H9 (cell line): ENCODE data around the gene RAPGEF3. TPM values are rescaled to one million over a fixed set of nuclear protein-coding genes. Genes with fewer than 3 reads are reported as not detected.

Experiments used
- DNase-seq: peaks from one replicate; pipeline ENCODE4 v3.0.0-alpha.2; 2017
- H2AFZ ChIP-seq: one replicate; pipeline ENCODE4 v1.6.1; 2013; ENCODE audit warnings: mild to moderate bottlenecking, low read length, control low read depth, moderate library complexity
- H2AK5ac ChIP-seq: 2 replicates; pipeline ENCODE4 v1.6.1; 2013; ENCODE audit warnings: low read length, control low read depth, mixed read lengths; ENCODE audit not compliant: insufficient read length
- H2BK120ac ChIP-seq: one replicate; pipeline ENCODE4 v1.6.1; 2013; ENCODE audit warnings: low read depth, mild to moderate bottlenecking, low read length, control low read depth, inconsistent platforms; ENCODE audit not compliant: poor library complexity, severe bottlenecking
- H2BK12ac ChIP-seq: 2 replicates; pipeline ENCODE4 v1.6.1; 2013; ENCODE audit warnings: low read length, control low read depth, mixed read lengths, low read depth; ENCODE audit not compliant: insufficient read length
- H2BK15ac ChIP-seq: 2 replicates; pipeline ENCODE4 v1.6.1; 2013; ENCODE audit warnings: low read depth, low read length, control low read depth
- H2BK20ac ChIP-seq: one replicate; pipeline ENCODE4 v1.6.1; 2013; ENCODE audit warnings: low read depth, mild to moderate bottlenecking, low read length, control low read depth, inconsistent platforms; ENCODE audit not compliant: poor library complexity, severe bottlenecking
- H2BK5ac ChIP-seq: 2 replicates; pipeline ENCODE4 v1.6.1; 2013; ENCODE audit warnings: low read length, control low read depth, mixed read lengths; ENCODE audit not compliant: insufficient read length
- H3K14ac ChIP-seq: 2 replicates; pipeline ENCODE4 v1.6.1; 2013; ENCODE audit warnings: low read length, control low read depth; ENCODE audit not compliant: insufficient read depth
- H3K18ac ChIP-seq: 2 replicates; pipeline ENCODE4 v1.6.1; 2013; ENCODE audit warnings: low read depth, mild to moderate bottlenecking, mixed read lengths, low read length, control low read depth; ENCODE audit not compliant: insufficient read length
- H3K23ac ChIP-seq: 2 replicates; pipeline ENCODE4 v1.6.1; 2013; ENCODE audit warnings: low read length, control low read depth, mixed read lengths, low read depth; ENCODE audit not compliant: insufficient read length
- H3K23me2 ChIP-seq: 2 replicates; pipeline ENCODE4 v1.6.1; 2013; ENCODE audit warnings: low read depth, mild to moderate bottlenecking, mixed read lengths, low read length, control low read depth; ENCODE audit not compliant: insufficient read length, poor library complexity, severe bottlenecking
- H3K27ac ChIP-seq: 2 replicates; pipeline ENCODE4 v1.5.1; 2013; ENCODE audit warnings: low read length, control low read depth, mixed read lengths, low read depth; ENCODE audit not compliant: insufficient read length
- H3K27me3 ChIP-seq: 2 replicates; pipeline ENCODE4 v1.6.1; 2013; ENCODE audit warnings: low read length, control low read depth, inconsistent platforms; ENCODE audit not compliant: insufficient read depth
- H3K4ac ChIP-seq: 2 replicates; pipeline ENCODE4 v1.6.1; 2013; ENCODE audit warnings: low read depth, mild to moderate bottlenecking, control low read depth, inconsistent platforms, low read length, moderate library complexity
- H3K4me1 ChIP-seq: 2 replicates; pipeline ENCODE4 v1.6.1; 2013; ENCODE audit warnings: low read length, control low read depth, inconsistent platforms; ENCODE audit not compliant: insufficient read depth
- H3K4me2 ChIP-seq: 2 replicates; pipeline ENCODE4 v1.6.1; 2013; ENCODE audit warnings: low read length, control low read depth, mixed read lengths; ENCODE audit not compliant: insufficient read length, insufficient read depth
- H3K56ac ChIP-seq: 2 replicates; pipeline ENCODE4 v1.6.1; 2013; ENCODE audit warnings: low read depth, mild to moderate bottlenecking, mixed read lengths, low read length, control low read depth; ENCODE audit not compliant: insufficient read length
- H3K79me1 ChIP-seq: 2 replicates; pipeline ENCODE4 v1.6.1; 2013; ENCODE audit warnings: low read depth, mild to moderate bottlenecking, moderate library complexity, low read length, control low read depth, inconsistent platforms; ENCODE audit not compliant: insufficient read depth, poor library complexity, severe bottlenecking
- H3K79me2 ChIP-seq: 2 replicates; pipeline ENCODE4 v1.6.1; 2013; ENCODE audit warnings: low read length, control low read depth, inconsistent platforms; ENCODE audit not compliant: insufficient read depth
- H3K9ac ChIP-seq: 2 replicates; pipeline ENCODE4 v1.6.1; 2013; ENCODE audit warnings: low read length, control low read depth, mixed read lengths; ENCODE audit not compliant: insufficient read length; ENCODE audit errors: extremely low read depth
- H3K9me3 ChIP-seq: one replicate; pipeline ENCODE4 v1.6.1; 2013; ENCODE audit warnings: low read depth, low read length, inconsistent platforms; ENCODE audit not compliant: control insufficient read depth
- H3T11ph ChIP-seq: one replicate; pipeline ENCODE4 v1.6.1; 2013; ENCODE audit warnings: mild to moderate bottlenecking, low read length, control low read depth, inconsistent platforms
- H4K20me1 ChIP-seq: one replicate; pipeline ENCODE4 v1.6.1; 2013; ENCODE audit not compliant: control insufficient read depth, insufficient read length, insufficient read depth
- H4K5ac ChIP-seq: 2 replicates; pipeline ENCODE4 v1.6.1; 2013; ENCODE audit warnings: low read depth, mild to moderate bottlenecking, mixed read lengths, low read length, control low read depth; ENCODE audit not compliant: insufficient read length
- H4K8ac ChIP-seq: replicated peaks from 2 replicates; pipeline ENCODE4 v1.6.1; 2013; ENCODE audit warnings: low read length, control low read depth, mixed read lengths, low read depth; ENCODE audit not compliant: insufficient read length
- H4K91ac ChIP-seq: 2 replicates; pipeline ENCODE4 v1.6.1; 2013; ENCODE audit warnings: low read depth, mild to moderate bottlenecking, moderate library complexity, mixed read lengths, low read length, control low read depth; ENCODE audit not compliant: insufficient read length
- H3K27ac Mint-ChIP-seq, 3 experiments: 2 replicates in 2 of 3; 3 replicates in 1 of 3; pipeline ENCODE4 v1.8.0; 2020 to 2021; ENCODE audit warnings: mixed read lengths in 3 of 3, mild to moderate bottlenecking in 1 of 3, moderate library complexity in 1 of 3
- H3K27me3 Mint-ChIP-seq: 2 replicates; pipeline ENCODE4 v1.8.0; 2021; ENCODE audit warnings: low read depth, mild to moderate bottlenecking, moderate library complexity, mixed read lengths
- H3K36me3 Mint-ChIP-seq, 3 experiments: 2 replicates in 2 of 3; 3 replicates in 1 of 3; pipeline ENCODE4 v1.8.0; 2020 to 2021; ENCODE audit warnings: low read depth in 3 of 3, mixed read lengths in 3 of 3; ENCODE audit not compliant: insufficient read depth in 1 of 3
- H3K4me1 Mint-ChIP-seq, 2 experiments: 2 replicates each; pipeline ENCODE4 v1.8.0; 2020; ENCODE audit warnings: mixed read lengths in 2 of 2
- H3K4me3 Mint-ChIP-seq, 2 experiments: 2 replicates in 1 of 2; 3 replicates in 1 of 2; pipeline ENCODE4 v1.8.0; 2020 to 2021; ENCODE audit warnings: mild to moderate bottlenecking in 2 of 2, mixed read lengths in 2 of 2, moderate library complexity in 1 of 2
- H3K9me3 Mint-ChIP-seq, 2 experiments: 2 replicates in 1 of 2; 3 replicates in 1 of 2; pipeline ENCODE4 v1.8.0; 2020; ENCODE audit warnings: mild to moderate bottlenecking in 2 of 2, mixed read lengths in 2 of 2, moderate library complexity in 1 of 2
- CTCF ChIP-seq: fragments of 200-600 bp; sonication (generic); conservative IDR thresholded peaks from 3 replicates; pipeline ENCODE4 v1.8.0; 2021; ENCODE audit warnings: antibody characterized with exemption, mild to moderate bottlenecking
- WGBS: extraction: QIAGEN DNeasy Blood & Tissue Kit; methylation state at CpG from one replicate; pipeline ENCODE4 v1.1.7; 2013; ENCODE audit warnings: missing lambda C conversion rate, low lambda C conversion rate, mixed read lengths; ENCODE audit not compliant: insufficient read length; ENCODE audit errors: extremely low coverage; 5-methylcytosine and 5-hydroxymethylcytosine counted together
- total RNA-seq: library from RNA; stranded (reverse); gene quantifications from 2 replicates; pipeline ENCODE4 v1.2.1, GENCODE V29; 2021

Gene RAPGEF3
- total RNA-seq, 1 experiment from 2014 or later = 7.4 TPM

GRCh38 chr12:47774663-47775062 is 16.0 kb upstream of the RAPGEF3 start:
- no CpG with 5 or more reads among the region's 7 CpGs for WGBS
- H3K79me2 ChIP-seq = no peaks in the 10 kb centered on the region
- no peak overlapping the region for H2BK20ac ChIP-seq
- no peak overlapping the region for H2BK5ac ChIP-seq
- no peak overlapping the region for H3T11ph ChIP-seq
- H3K79me1 ChIP-seq = no peaks in the 10 kb centered on the region
- no peak overlapping the region for H3K18ac ChIP-seq
- no peak overlapping the region for H3K23ac ChIP-seq
- no peak overlapping the region for H2AFZ ChIP-seq
- H3K9ac ChIP-seq = no peak overlapping the region
- no peak overlapping the region for H3K56ac ChIP-seq
- no peak overlapping the region for H3K27ac ChIP-seq
- Mint-ChIP-seq H3K9me3 (no peaks in the 10 kb centered on the region), H3K27ac (no peak overlapping the region), H3K36me3 (peaks cover 0 to 1% (median 0%) of the 10 kb centered on the region in 3 experiments; a peak in 2 of 7 replicates), H3K4me3 (peak overlapping the region in 1 of 2 experiments; percentile 9; a peak in 1 of 5 replicates), H3K4me1 (peaks cover 28 to 41% of the 10 kb centered on the region in 2 experiments), H3K27me3 (peaks cover 22% of the 10 kb centered on the region)
- no peak overlapping the region for H2BK12ac ChIP-seq
- no peak overlapping the region for H4K5ac ChIP-seq
- H2AK5ac ChIP-seq = no peak overlapping the region
- H3K27me3 ChIP-seq = no peaks in the 10 kb centered on the region
- no peak overlapping the region; the same call in 1 of the 2 replicates for H3K14ac ChIP-seq
- H3K9me3 ChIP-seq = no peaks in the 10 kb centered on the region
- H3K23me2 ChIP-seq = peaks cover 6% of the 10 kb centered on the region
- H4K8ac ChIP-seq = no peak overlapping the region
- H4K20me1 ChIP-seq = peaks cover 2% of the 10 kb centered on the region
- H3K4me1 ChIP-seq = peaks cover 3% of the 10 kb centered on the region; the same call in 1 of the 2 replicates
- no peak overlapping the region for H3K4me2 ChIP-seq
- no peak overlapping the region for H4K91ac ChIP-seq
- no peak for TF ChIP-seq CTCF
- H2BK15ac ChIP-seq = no peak overlapping the region
- H2BK120ac ChIP-seq = no peak overlapping the region
- no peak for DNase-seq
- no peak overlapping the region for H3K4ac ChIP-seq
